Uterus (tissue), 4 donors: Measurements from ENCODE around the gene TNPO2. TPM values are rescaled to one million over a fixed set of nuclear protein-coding genes. Genes with fewer than 3 reads are reported as not detected.
A peak's percentile ranks its signal among the peaks of the same experiment; 100 is the strongest.

ENCODE experiments used
- DNase-seq, 2 donors: peaks; one replicate each; pipeline ENCODE4 v3.0.0-alpha.2; 2019 to 2020
- H3K27ac ChIP-seq, 2 donors: fragments of 200-600 bp; sonication (generic); 1 replicate in 1 of 2; 2 replicates in 1 of 2; pipeline ENCODE4 v1.5.1; 2016 to 2018
- H3K27me3 ChIP-seq, 2 donors: fragments of 200-600 bp; sonication (generic); one replicate each; pipeline ENCODE4 v1.5.1; 2018 to 2019; ENCODE audit warnings: control low read depth in 1 of 2
- H3K36me3 ChIP-seq, 2 donors: fragments of 200-600 bp; sonication (generic); one replicate each; pipeline ENCODE4 v1.5.1; 2019; ENCODE audit warnings: control low read depth in 1 of 2
- H3K4me1 ChIP-seq, 2 donors: fragments of 200-600 bp; sonication (generic); one replicate each; pipeline ENCODE4 v1.5.1; 2018 to 2019; ENCODE audit warnings: control low read depth in 1 of 2
- H3K4me3 ChIP-seq, 2 donors: fragments of 200-600 bp; sonication (generic); 1 replicate in 1 of 2; 2 replicates in 1 of 2; pipeline ENCODE4 v1.5.1; 2018 to 2019; ENCODE audit warnings: mild to moderate bottlenecking in 1 of 2
- H3K9me3 ChIP-seq, 2 donors: fragments of 200-600 bp; sonication (generic); one replicate each; pipeline ENCODE4 v1.5.1; 2019; ENCODE audit warnings: control low read depth in 1 of 2
- CTCF ChIP-seq, 4 experiments: fragments of 200-600 bp in 2 of 4; fragments of 450-650 bp in 2 of 4; sonication (generic) in 2 of 4; IDR thresholded peaks; one replicate each; pipeline ENCODE4 v1.5.1; 2016 to 2019; ENCODE audit warnings: antibody characterized with exemption in 4 of 4, mild to moderate bottlenecking in 2 of 4, moderate library complexity in 1 of 4
- POLR2A ChIP-seq, 2 donors: fragments of 450-650 bp; IDR thresholded peaks; one replicate each; pipeline ENCODE4 v1.6.1; 2016; ENCODE audit warnings: antibody characterized with exemption in 2 of 2, mild to moderate bottlenecking in 1 of 2, moderate library complexity in 1 of 2
- intact Hi-C: fragments of 100-400 bp; cut with DNase I; formaldehyde crosslinking; loops from one replicate; pipeline ENCODE4 v1.15.1; 2023; ENCODE audit warnings: low total_unique reads
- total RNA-seq, 4 donors: library from RNA; depleted of rRNA in 3 of 4; stranded (reverse); fragments of >200 nt in 3 of 4; gene quantifications; one replicate each; pipeline versions ENCODE4 v1.1.0 to v1.2.4, GENCODE V29; 2014 to 2023
- donor health status: DM: yes; HTN: yes; CAD: no.

Gene TNPO2
- total RNA-seq, 4 donors from 2014 or later, result 29.7 to 92.9 (median 71.2) TPM

- Histone ChIP-seq H3K4me3 (no peak overlapping the region), H3K27ac (no peak overlapping the region), H3K27me3 (no peaks in the 10 kb centered on the region), H3K36me3 (no peaks in the 10 kb centered on the region), H3K4me1 (no peaks in the 10 kb centered on the region), H3K9me3 (no peaks in the 10 kb centered on the region)
- no peak for DNase-seq
- TF ChIP-seq CTCF (IDR thresholded peaks at IDR 0.05) (no peak), POLR2A (IDR thresholded peaks at IDR 0.05) (no peak)
- intact Hi-C loops, result no loop called here
Measured at GRCh38 chr19:12675940-12676339, 47.8 kb downstream of the TNPO2 start.

- intact Hi-C loops, result no loop called here
- Histone ChIP-seq H3K27ac (no peak overlapping the region), H3K4me1 (peaks cover 3 to 4% of the 10 kb centered on the region in 2 donors), H3K9me3 (no peaks in the 10 kb centered on the region), H3K27me3 (no peaks in the 10 kb centered on the region), H3K4me3 (no peak overlapping the region), H3K36me3 (no peaks in the 10 kb centered on the region)
- DNase-seq, result no peak
- TF ChIP-seq CTCF (IDR thresholded peaks at IDR 0.05) (no peak), POLR2A (IDR thresholded peaks at IDR 0.05) (no peak)
Measured at GRCh38 chr19:12675399-12675798, 48.3 kb downstream of the TNPO2 start.

- Histone ChIP-seq H3K4me1 (peaks cover 7% of the 10 kb centered on the region in 2 donors), H3K27ac (no peak overlapping the region), H3K9me3 (no peaks in the 10 kb centered on the region), H3K27me3 (no peaks in the 10 kb centered on the region), H3K36me3 (no peaks in the 10 kb centered on the region), H3K4me3 (no peak overlapping the region)
- intact Hi-C loops, result no loop called here
- TF ChIP-seq POLR2A (IDR thresholded peaks at IDR 0.05) (no peak), CTCF (IDR thresholded peaks at IDR 0.05) (no peak)
- no peak for DNase-seq
Measured at GRCh38 chr19:12672744-12673143, 51.0 kb downstream of the TNPO2 start.

GRCh38 chr19:12670159-12670928 lies 53.4 kb downstream of the TNPO2 start:
- peak overlapping the region; percentile 95 to 99 for H3K27ac ChIP-seq
- peak overlapping the region; percentile 64 to 98 for H3K4me3 ChIP-seq
- H3K27me3 ChIP-seq, result no peaks in the 10 kb centered on the region
- H3K4me1 ChIP-seq, result peaks cover 11 to 14% of the 10 kb centered on the region in 2 donors
- intact Hi-C loops, result no loop called here
- DNase-seq, result no peak
- H3K36me3 ChIP-seq, result no peaks in the 10 kb centered on the region
- H3K9me3 ChIP-seq, result no peaks in the 10 kb centered on the region
- TF ChIP-seq CTCF (IDR thresholded peaks at IDR 0.05), result no peak
- TF ChIP-seq POLR2A (IDR thresholded peaks at IDR 0.05), result no peak

GRCh38 chr19:12669270-12670158 lies 54.2 kb downstream of the TNPO2 start:
- intact Hi-C loops, result no loop called here
- H3K4me1 ChIP-seq, result peaks cover 11 to 14% of the 10 kb centered on the region in 2 donors
- TF ChIP-seq POLR2A (IDR thresholded peaks at IDR 0.05), result peak in 1 of 2 donors; percentile 27
- peak in 1 of 4 experiments; percentile 6 for TF ChIP-seq CTCF (IDR thresholded peaks at IDR 0.05)

More at GRCh38 chr19:12669270-12670158, 54.2 kb downstream of the TNPO2 start:
- Histone ChIP-seq H3K4me3 (peak overlapping the region; percentile 64 to 98), H3K27me3 (no peaks in the 10 kb centered on the region), H3K9me3 (no peaks in the 10 kb centered on the region), H3K36me3 (no peaks in the 10 kb centered on the region), H3K27ac (peak overlapping the region; percentile 95 to 99)
- DNase-seq, result peak; percentile 72 to 78
